Colonic mucosa (tissue), 4 donors: ENCODE results near the gene ANK2. TPM values are rescaled to one million over a fixed set of nuclear protein-coding genes. Genes with fewer than 3 reads are reported as not detected.

Experiments used
- DNase-seq: peaks from one replicate; pipeline ENCODE4 v3.0.0-alpha.2; 2020
- H3K27ac ChIP-seq: fragments of 200-600 bp; one replicate; pipeline ENCODE4 v1.8.0; 2021
- H3K27me3 ChIP-seq: fragments of 200-600 bp; one replicate; pipeline ENCODE4 v1.8.0; 2021
- H3K36me3 ChIP-seq: fragments of 200-600 bp; one replicate; pipeline ENCODE4 v1.8.0; 2021
- H3K4me1 ChIP-seq: fragments of 200-600 bp; one replicate; pipeline ENCODE4 v1.8.0; 2021; ENCODE audit warnings: mild to moderate bottlenecking
- H3K4me3 ChIP-seq: fragments of 200-600 bp; one replicate; pipeline ENCODE4 v1.8.0; 2021
- H3K9ac ChIP-seq, 2 donors: one replicate each; pipeline ENCODE4 v1.7.0; 2013; ENCODE audit warnings: control low read depth in 2 of 2, low read depth in 2 of 2, low read length in 2 of 2
- H3K9me3 ChIP-seq: fragments of 200-600 bp; one replicate; pipeline ENCODE4 v1.8.0; 2021
- intact Hi-C: fragments of 100-400 bp; cut with DNase I; formaldehyde crosslinking; loops from one replicate; pipeline ENCODE4 v1.14.1; 2022
- total RNA-seq, 2 donors: library from RNA; stranded (reverse); fragmentation: NEBNext Ultra II Directional in 1 of 2; extraction: Animal tissue kit (Norgen Biotek cat#: 25700) in 1 of 2; gene quantifications; one replicate each; pipeline ENCODE4 v1.2.1, GENCODE V29; 2021
- TF ChIP-seq, protein P1 (sequence below): fragments of 200-600 bp; IDR thresholded peaks from one replicate; pipeline ENCODE4 v1.8.0; 2022; ENCODE audit warnings: antibody characterized with exemption, mild to moderate bottlenecking
- donor health status: healthy.
- donor health status: DM: no; HTN: no; CAD: no.
- donor health status: DM: no; HTN: no; CAD: no.

ANK2 gene
- total RNA-seq, 2 donors from 2014 or later = 4.6 to 20.7 TPM

DNA sequence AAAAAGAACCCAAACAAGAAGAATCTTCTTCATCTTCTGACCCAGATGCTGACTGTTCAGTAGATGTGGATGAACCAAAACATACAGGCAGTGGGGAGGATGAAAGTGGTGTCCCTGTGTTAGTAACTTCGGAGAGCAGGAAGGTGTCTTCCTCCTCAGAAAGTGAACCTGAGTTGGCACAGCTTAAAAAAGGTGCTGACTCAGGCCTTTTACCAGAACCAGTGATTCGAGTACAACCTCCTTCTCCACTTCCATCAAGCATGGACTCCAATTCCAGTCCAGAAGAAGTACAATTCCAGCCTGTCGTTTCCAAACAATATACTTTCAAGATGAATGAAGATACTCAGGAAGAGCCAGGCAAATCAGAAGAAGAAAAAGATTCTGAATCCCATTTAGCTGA is 307.0 kb downstream of the ANK2 start:
- no peak for DNase-seq
- no peak overlapping the region for H3K4me3 ChIP-seq
- H3K36me3 ChIP-seq = no peaks in the 10 kb centered on the region
- no peak overlapping the region for H3K9ac ChIP-seq
- H3K9me3 ChIP-seq = no peaks in the 10 kb centered on the region
- no peaks in the 10 kb centered on the region for H3K27me3 ChIP-seq
- no peak overlapping the region for H3K27ac ChIP-seq
- H3K4me1 ChIP-seq = no peaks in the 10 kb centered on the region
- intact Hi-C loops = no loop called here
- TF ChIP-seq, protein P1, sequence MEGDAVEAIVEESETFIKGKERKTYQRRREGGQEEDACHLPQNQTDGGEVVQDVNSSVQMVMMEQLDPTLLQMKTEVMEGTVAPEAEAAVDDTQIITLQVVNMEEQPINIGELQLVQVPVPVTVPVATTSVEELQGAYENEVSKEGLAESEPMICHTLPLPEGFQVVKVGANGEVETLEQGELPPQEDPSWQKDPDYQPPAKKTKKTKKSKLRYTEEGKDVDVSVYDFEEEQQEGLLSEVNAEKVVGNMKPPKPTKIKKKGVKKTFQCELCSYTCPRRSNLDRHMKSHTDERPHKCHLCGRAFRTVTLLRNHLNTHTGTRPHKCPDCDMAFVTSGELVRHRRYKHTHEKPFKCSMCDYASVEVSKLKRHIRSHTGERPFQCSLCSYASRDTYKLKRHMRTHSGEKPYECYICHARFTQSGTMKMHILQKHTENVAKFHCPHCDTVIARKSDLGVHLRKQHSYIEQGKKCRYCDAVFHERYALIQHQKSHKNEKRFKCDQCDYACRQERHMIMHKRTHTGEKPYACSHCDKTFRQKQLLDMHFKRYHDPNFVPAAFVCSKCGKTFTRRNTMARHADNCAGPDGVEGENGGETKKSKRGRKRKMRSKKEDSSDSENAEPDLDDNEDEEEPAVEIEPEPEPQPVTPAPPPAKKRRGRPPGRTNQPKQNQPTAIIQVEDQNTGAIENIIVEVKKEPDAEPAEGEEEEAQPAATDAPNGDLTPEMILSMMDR = no peak

DNA sequence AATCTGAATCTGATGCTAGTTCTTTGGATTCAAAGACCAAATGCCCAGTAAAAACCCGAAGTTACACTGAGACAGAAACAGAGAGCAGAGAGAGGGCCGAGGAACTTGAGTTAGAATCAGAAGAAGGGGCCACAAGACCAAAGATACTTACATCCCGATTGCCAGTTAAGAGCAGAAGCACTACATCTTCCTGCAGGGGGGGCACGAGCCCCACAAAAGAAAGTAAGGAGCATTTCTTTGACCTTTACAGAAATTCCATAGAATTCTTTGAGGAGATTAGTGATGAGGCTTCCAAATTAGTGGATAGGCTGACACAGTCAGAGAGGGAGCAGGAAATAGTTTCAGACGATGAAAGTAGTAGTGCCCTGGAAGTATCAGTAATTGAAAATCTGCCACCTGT is 309.3 kb downstream of the ANK2 start:
- no peaks in the 10 kb centered on the region for H3K27me3 ChIP-seq
- no peak overlapping the region for H3K9ac ChIP-seq
- no peaks in the 10 kb centered on the region for H3K4me1 ChIP-seq
- DNase-seq = no peak
- H3K36me3 ChIP-seq = no peaks in the 10 kb centered on the region
- no peak overlapping the region for H3K4me3 ChIP-seq
- TF ChIP-seq, protein P1 = no peak
- H3K27ac ChIP-seq = no peak overlapping the region
- H3K9me3 ChIP-seq = no peaks in the 10 kb centered on the region
- intact Hi-C loops = no loop called here

- no peak for DNase-seq
- Histone ChIP-seq H3K4me3 (no peak overlapping the region), H3K27me3 (no peaks in the 10 kb centered on the region), H3K27ac (no peak overlapping the region), H3K9ac (no peak overlapping the region), H3K9me3 (no peaks in the 10 kb centered on the region), H3K4me1 (no peaks in the 10 kb centered on the region), H3K36me3 (no peaks in the 10 kb centered on the region)
- intact Hi-C loops = no loop called here
- TF ChIP-seq, protein P1 = no peak
These were observed 315.9 kb downstream of the ANK2 start for GRCh38 chr4:113365377-113365776.

DNA sequence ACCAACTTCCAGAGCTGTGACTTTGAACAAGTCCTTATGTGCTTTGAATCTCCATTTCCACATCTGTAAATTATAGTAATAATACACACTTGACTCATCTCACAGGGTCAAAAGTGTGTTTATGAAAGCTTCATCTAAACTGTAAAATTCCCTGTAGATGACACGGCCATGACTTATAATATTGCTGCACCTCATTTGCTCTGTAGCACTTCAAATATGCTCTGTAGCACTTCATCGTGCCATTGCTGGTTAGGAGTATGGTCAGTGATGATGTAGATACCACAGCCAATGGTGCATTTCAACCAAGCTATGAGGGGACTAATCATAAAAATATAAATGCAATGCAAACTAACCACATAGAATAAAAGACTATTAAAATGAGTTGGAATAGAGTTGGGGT is 318.6 kb downstream of the ANK2 start:
- Histone ChIP-seq H3K4me3 (no peak overlapping the region), H3K36me3 (no peaks in the 10 kb centered on the region), H3K9ac (no peak overlapping the region), H3K27me3 (no peaks in the 10 kb centered on the region), H3K4me1 (no peaks in the 10 kb centered on the region), H3K9me3 (no peaks in the 10 kb centered on the region), H3K27ac (no peak overlapping the region)
- no peak for DNase-seq
- TF ChIP-seq, protein P1 = no peak
- intact Hi-C loops = no loop called here

DNA sequence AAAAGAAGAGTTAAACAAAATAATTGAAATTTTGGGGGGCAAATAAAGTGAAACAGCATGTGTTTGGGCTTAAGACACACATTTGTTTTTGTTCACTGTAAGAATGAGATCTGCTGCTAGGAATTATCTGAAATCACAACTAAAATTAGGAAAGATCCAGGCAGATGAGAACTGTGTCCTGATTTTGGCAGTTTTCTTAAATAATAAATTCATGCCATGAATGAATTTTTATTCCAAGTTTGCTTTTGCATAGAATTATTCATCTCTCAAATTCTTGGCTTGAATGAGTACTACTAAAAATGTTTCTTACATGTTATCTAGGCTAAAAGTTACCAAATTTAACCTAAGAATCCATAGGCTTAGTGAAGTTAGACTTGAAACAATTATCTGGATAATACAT is 321.7 kb downstream of the ANK2 start:
- DNase-seq = no peak
- Histone ChIP-seq H3K27ac (no peak overlapping the region), H3K9ac (no peak overlapping the region), H3K36me3 (no peaks in the 10 kb centered on the region), H3K9me3 (no peaks in the 10 kb centered on the region), H3K27me3 (no peaks in the 10 kb centered on the region), H3K4me3 (no peak overlapping the region), H3K4me1 (no peaks in the 10 kb centered on the region)
- TF ChIP-seq, protein P1 = no peak
- intact Hi-C loops = no loop called here
